PC-3 (cell line): Measurements from ENCODE around the gene OTOA.
"Not testable (repeated sequence)": the region's sequence is repeated elsewhere in the genome, so short reads cannot be mapped to it uniquely, and the experiment has no call there.

ENCODE experiments used
- EZH2 ChIP-seq: fragments of 300-600 bp; sonication (generic); IDR thresholded peaks from one replicate; pipeline ENCODE4 v1.6.1; 2017; ENCODE audit warnings: antibody characterized with exemption, mild to moderate bottlenecking, low read length; ENCODE audit not compliant: unreplicated experiment
- EZH2phosphoT487 ChIP-seq: fragments of 300-600 bp; sonication (generic); IDR thresholded peaks from 2 replicates; pipeline ENCODE4 v1.6.1; 2018; ENCODE audit warnings: mild to moderate bottlenecking, antibody characterized with exemption, low read length, borderline replicate concordance
- TF ChIP-seq, protein P1 (sequence below): fragments of 300-600 bp; sonication (generic); conservative IDR thresholded peaks from 2 replicates; pipeline ENCODE4 v1.5.1; 2017; ENCODE audit warnings: antibody characterized with exemption, low read depth, mild to moderate bottlenecking, low read length

DNA sequence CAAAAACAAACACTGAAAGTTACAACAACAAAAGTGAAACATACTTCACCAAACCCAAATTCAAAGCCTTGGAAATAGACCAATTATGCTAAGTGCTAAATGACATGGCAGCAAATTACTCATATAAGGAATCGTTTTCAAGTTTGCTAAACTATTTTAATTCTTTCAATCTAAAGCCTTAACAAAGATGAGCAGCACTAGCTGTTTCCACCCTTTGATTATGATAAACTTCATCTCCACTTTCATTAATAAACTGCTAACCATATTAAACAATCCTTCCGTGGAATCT lies 138.6 kb downstream of the OTOA start:
- TF ChIP-seq EZH2phosphoT487, EZH2: not testable (repeated sequence)
- TF ChIP-seq, protein P1, sequence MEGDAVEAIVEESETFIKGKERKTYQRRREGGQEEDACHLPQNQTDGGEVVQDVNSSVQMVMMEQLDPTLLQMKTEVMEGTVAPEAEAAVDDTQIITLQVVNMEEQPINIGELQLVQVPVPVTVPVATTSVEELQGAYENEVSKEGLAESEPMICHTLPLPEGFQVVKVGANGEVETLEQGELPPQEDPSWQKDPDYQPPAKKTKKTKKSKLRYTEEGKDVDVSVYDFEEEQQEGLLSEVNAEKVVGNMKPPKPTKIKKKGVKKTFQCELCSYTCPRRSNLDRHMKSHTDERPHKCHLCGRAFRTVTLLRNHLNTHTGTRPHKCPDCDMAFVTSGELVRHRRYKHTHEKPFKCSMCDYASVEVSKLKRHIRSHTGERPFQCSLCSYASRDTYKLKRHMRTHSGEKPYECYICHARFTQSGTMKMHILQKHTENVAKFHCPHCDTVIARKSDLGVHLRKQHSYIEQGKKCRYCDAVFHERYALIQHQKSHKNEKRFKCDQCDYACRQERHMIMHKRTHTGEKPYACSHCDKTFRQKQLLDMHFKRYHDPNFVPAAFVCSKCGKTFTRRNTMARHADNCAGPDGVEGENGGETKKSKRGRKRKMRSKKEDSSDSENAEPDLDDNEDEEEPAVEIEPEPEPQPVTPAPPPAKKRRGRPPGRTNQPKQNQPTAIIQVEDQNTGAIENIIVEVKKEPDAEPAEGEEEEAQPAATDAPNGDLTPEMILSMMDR: not testable (repeated sequence)
